ENCODE results near the gene TRIM28.

TRIM28 gene

GRCh38 chr19:58519087-58519354, 24.8 kb upstream of the TRIM28 start:
- Histone ChIP-seq H3K27me3 (no peaks in the 10 kb centered on the region), H3K9me3 (no peaks in the 10 kb centered on the region), H3K4me1 (no peaks in the 10 kb centered on the region; the same call in 1 of the 2 replicates), H3K4me3 (ENCODE audit: low read depth, low read length) (peak overlapping the region; percentile 90), H3K36me3 (peaks cover 7% of the 10 kb centered on the region; the same call in 1 of the 2 replicates)
- DNase-seq = peak; percentile 82
- peak; percentile 76 for TF ChIP-seq CTCF (IDR thresholded peaks at IDR 0.05; ENCODE audit: low read depth, low read length)

- Histone ChIP-seq H3K4me3 (ENCODE audit: low read depth, low read length) (peak within 1 kb of the TSS; percentile 90), H3K4me1 (no peaks in the 10 kb centered on the region; the same call in 1 of the 2 replicates)
- peak; percentile 67 for TF ChIP-seq CTCF (IDR thresholded peaks at IDR 0.05; ENCODE audit: low read depth, low read length)
Measured at GRCh38 chr19:58519355-58520256, 24.3 kb upstream of the TRIM28 start, which contains the start of gene ZBTB45. ZBTB45 (minus strand) TSS chr19:58519810; CDS start chr19:58517673, 2,137 bp downstream.

GRCh38 chr19:58520257-58520599, 23.6 kb upstream of the TRIM28 start:
- Histone ChIP-seq H3K27me3 (no peaks in the 10 kb centered on the region), H3K4me3 (ENCODE audit: low read depth, low read length) (peak overlapping the region; percentile 90), H3K9me3 (no peaks in the 10 kb centered on the region), H3K36me3 (peaks cover 7% of the 10 kb centered on the region; the same call in 1 of the 2 replicates), H3K4me1 (no peaks in the 10 kb centered on the region)
- no peak for TF ChIP-seq CTCF (IDR thresholded peaks at IDR 0.05; ENCODE audit: low read depth, low read length)
- no peak for DNase-seq

More at GRCh38 chr19:58519355-58520256, 24.3 kb upstream of the TRIM28 start, which contains the start of gene ZBTB45:
- H3K9me3 ChIP-seq = no peaks in the 10 kb centered on the region
- no peaks in the 10 kb centered on the region for H3K27me3 ChIP-seq
- peak; percentile 94 for DNase-seq
- H3K36me3 ChIP-seq = peaks cover 7% of the 10 kb centered on the region; the same call in 1 of the 2 replicates

GRCh38 chr19:58521651-58522050, 22.2 kb upstream of the TRIM28 start:
- Histone ChIP-seq H3K4me1 (no peaks in the 10 kb centered on the region), H3K36me3 (0 out of 2 replicates have a peak, but pooled peaks cover 3% of the 10 kb centered on the region), H3K9me3 (no peaks in the 10 kb centered on the region), H3K27me3 (no peaks in the 10 kb centered on the region), H3K4me3 (ENCODE audit: low read depth, low read length) (no peak overlapping the region)
- no peak for TF ChIP-seq CTCF (IDR thresholded peaks at IDR 0.05; ENCODE audit: low read depth, low read length)
- no peak for DNase-seq

- Histone ChIP-seq H3K27me3 (no peaks in the 10 kb centered on the region), H3K36me3 (no peaks in the 10 kb centered on the region), H3K4me1 (no peaks in the 10 kb centered on the region), H3K4me3 (ENCODE audit: low read depth, low read length) (no peak overlapping the region), H3K9me3 (no peaks in the 10 kb centered on the region)
- DNase-seq = no peak
- TF ChIP-seq CTCF (IDR thresholded peaks at IDR 0.05; ENCODE audit: low read depth, low read length) = no peak
Measured at GRCh38 chr19:58522709-58523108, 21.2 kb upstream of the TRIM28 start.

- Histone ChIP-seq H3K27me3 (peaks cover 23% of the 10 kb centered on the region), H3K36me3 (no peaks in the 10 kb centered on the region)
- no peak for TF ChIP-seq CTCF (IDR thresholded peaks at IDR 0.05; ENCODE audit: low read depth, low read length)
Measured at GRCh38 chr19:58529405-58529804, 14.5 kb upstream of the TRIM28 start.

More at GRCh38 chr19:58529405-58529804, 14.5 kb upstream of the TRIM28 start:
- DNase-seq = no peak
- Histone ChIP-seq H3K4me3 (ENCODE audit: low read depth, low read length) (no peak overlapping the region), H3K4me1 (no peaks in the 10 kb centered on the region), H3K9me3 (no peaks in the 10 kb centered on the region)

Measured in BE2C (cell line).